Endothelial cell of umbilical vein (primary cell): ENCODE results near the gene CCNY. TPM values are rescaled to one million over a fixed set of nuclear protein-coding genes. Genes with fewer than 3 reads are reported as not detected.

Experiments used
- BruUV-seq: library from RNA; stranded (reverse); fragments of 400-500 nt; replicated peaks from 2 replicates; lab custom pipeline; 2021; lab: Mats Ljungman, UMichigan
- CTCF ChIA-PET: fragments of 300-600, 350-600 bp; sonication (Branson Sonifier 250); formaldehyde crosslinking; loops from one replicate; lab custom pipeline; 2021; ENCODE audit warnings: antibody characterized with exemption, inconsistent platforms; lab: Charles Lee
- POLR2A ChIA-PET: fragments of 300-600, 350-600 bp; sonication (Branson Sonifier 250); formaldehyde crosslinking; loops from one replicate; lab custom pipeline; 2021; ENCODE audit warnings: antibody characterized with exemption, inconsistent platforms; lab: Charles Lee
- DNase-seq: peaks from one replicate; pipeline ENCODE4 v3.0.0-alpha.2; 2011; ENCODE audit warnings: low read depth, low spot score
- FAIRE-seq: peaks from 2 replicates; lab custom pipeline; 2011; peaks lifted over from hg19 to GRCh38; lab: Jason Lieb, UNC
- H2AFZ ChIP-seq: 2 replicates; pipeline ENCODE4 v1.6.0; 2012; ENCODE audit warnings: low read depth, low read length, control low read depth, inconsistent platforms
- H3K27ac ChIP-seq: 2 replicates; pipeline ENCODE4 v1.5.1; 2011; ENCODE audit warnings: low read depth, mild to moderate bottlenecking, control low read depth, low read length, moderate library complexity; ENCODE audit not compliant: insufficient read depth
- H3K27me3 ChIP-seq, 2 experiments: 2 replicates each; pipeline versions ENCODE4 v1.6.0 to v1.6.1; 2011; ENCODE audit warnings: low read length in 2 of 2, mixed read lengths in 1 of 2; ENCODE audit not compliant: control insufficient read depth in 2 of 2, insufficient read depth in 2 of 2
- H3K36me3 ChIP-seq, 2 experiments: 2 replicates in 1 of 2; 3 replicates in 1 of 2; pipeline ENCODE4 v1.5.1; 2011; ENCODE audit warnings: low read length in 2 of 2, mild to moderate bottlenecking in 1 of 2, moderate library complexity in 1 of 2; ENCODE audit not compliant: control insufficient read depth in 2 of 2, insufficient read depth in 2 of 2; ENCODE audit errors: extremely low read depth in 1 of 2
- H3K4me1 ChIP-seq: 3 replicates; pipeline ENCODE4 v1.5.1; 2011; ENCODE audit warnings: mild to moderate bottlenecking, low read length; ENCODE audit not compliant: control insufficient read depth, insufficient read depth; ENCODE audit errors: extremely low read depth
- H3K4me2 ChIP-seq: 2 replicates; pipeline ENCODE4 v1.6.1; 2011; ENCODE audit warnings: low read length, control low read depth, mixed read lengths; ENCODE audit not compliant: insufficient read depth
- H3K4me3 ChIP-seq, 3 experiments: fragments of 200-600 bp in 1 of 3; sonication (generic), shearing (Covaris generic) in 1 of 3; replicated peaks in 1 of 3; 2 replicates each; pipeline ENCODE4 v1.5.1; 2011 to 2016; ENCODE audit warnings: control low read depth in 3 of 3, low read length in 3 of 3, mild to moderate bottlenecking in 2 of 3, inconsistent platforms in 1 of 3, low read depth in 1 of 3, moderate library complexity in 1 of 3; ENCODE audit not compliant: insufficient read depth in 1 of 3
- H3K79me2 ChIP-seq: 2 replicates; pipeline ENCODE4 v1.6.0; 2012; ENCODE audit warnings: low read length, inconsistent platforms; ENCODE audit not compliant: control insufficient read depth, insufficient read depth
- H3K9ac ChIP-seq: replicated peaks from 2 replicates; pipeline ENCODE3; 2011; ENCODE audit warnings: low read length, control low read depth; ENCODE audit not compliant: insufficient read depth; ENCODE audit errors: extremely low read depth
- H3K9me1 ChIP-seq: replicated peaks from 3 replicates; pipeline ENCODE4 v1.6.0; 2011; ENCODE audit warnings: mild to moderate bottlenecking, low read length; ENCODE audit not compliant: control insufficient read depth, insufficient read depth; ENCODE audit errors: extremely low read depth
- H3K9me3 ChIP-seq: replicated peaks from 2 replicates; pipeline ENCODE4 v1.5.1; 2012; ENCODE audit warnings: low read length, inconsistent platforms; ENCODE audit not compliant: control insufficient read depth, insufficient read depth
- H4K20me1 ChIP-seq: replicated peaks from 2 replicates; pipeline ENCODE3; 2011; ENCODE audit warnings: mild to moderate bottlenecking, low read length; ENCODE audit not compliant: control insufficient read depth, insufficient read depth; ENCODE audit errors: extremely low read depth
- EZH2 ChIP-seq: IDR thresholded peaks from 2 replicates; pipeline ENCODE4 v1.6.1; 2012; ENCODE audit warnings: borderline replicate concordance, low read depth, mild to moderate bottlenecking, moderate library complexity, low read length, inconsistent platforms; ENCODE audit not compliant: severe bottlenecking
- FOS ChIP-seq: IDR thresholded peaks from 2 replicates; pipeline ENCODE4 v1.6.1; 2011; ENCODE audit warnings: mild to moderate bottlenecking, low read length, moderate library complexity, borderline replicate concordance; ENCODE audit not compliant: insufficient read depth
- GATA2 ChIP-seq: IDR thresholded peaks from 2 replicates; pipeline ENCODE4 v1.7.0; 2011; ENCODE audit warnings: low read depth, mild to moderate bottlenecking, moderate library complexity, mixed read lengths, low read length; ENCODE audit not compliant: insufficient read length, insufficient read depth
- JUN ChIP-seq: IDR thresholded peaks from 2 replicates; pipeline ENCODE4 v1.6.1; 2011; ENCODE audit warnings: borderline replicate concordance, low read depth; ENCODE audit not compliant: insufficient read length, insufficient read depth
- MYC ChIP-seq: IDR thresholded peaks from one replicate; pipeline ENCODE4 v1.6.1; 2011; ENCODE audit warnings: mild to moderate bottlenecking, low read depth, low read length
- POLR2A ChIP-seq: IDR thresholded peaks from 2 replicates; pipeline ENCODE4 v1.6.1; 2012; ENCODE audit warnings: low read depth, mild to moderate bottlenecking, control low read depth, low read length
- POLR2AphosphoS5 ChIP-seq: IDR thresholded peaks from 2 replicates; pipeline ENCODE4 v1.6.1; 2012; ENCODE audit warnings: low read depth, mild to moderate bottlenecking, control low read depth, low read length, moderate library complexity; ENCODE audit not compliant: insufficient read depth
- dilution Hi-C: fragments of 300-500 bp; cut with MboI; formaldehyde crosslinking; loops from one replicate; pipeline ENCODE4 v1.15.0; 2019; ENCODE audit warnings: low sequenced_read_pairs; ENCODE audit not compliant: extremely low pct_ligation_motif_present
- intact Hi-C: fragments of 100-400 bp; cut with micrococcal nuclease; formaldehyde crosslinking; loops from one replicate; pipeline ENCODE4 v1.10.0; 2022
- polyA plus RNA-seq, 4 experiments: library from polyadenylated mRNA; depleted of rRNA in 3 of 4; stranded (reverse) in 3 of 4; unstranded in 1 of 4; fragments of >200 nt; gene quantifications; 2 replicates each; pipeline versions ENCODE4 v1.2.1 to v1.2.3, GENCODE V29; 2011 to 2012; ENCODE audit warnings: missing spikeins in 1 of 4
- total RNA-seq: library from RNA; stranded (reverse); gene quantifications from 2 replicates; pipeline ENCODE4 v1.2.3, GENCODE V29; 2021
- TF ChIP-seq, protein P1 (sequence below), 2 donors: IDR thresholded peaks; 1 replicate in 1 of 2; 2 replicates in 1 of 2; pipeline ENCODE4 v1.5.1; 2011; ENCODE audit warnings: low read length in 2 of 2, mild to moderate bottlenecking in 2 of 2, moderate library complexity in 2 of 2, control low read depth in 1 of 2, inconsistent platforms in 1 of 2, low read depth in 1 of 2; ENCODE audit not compliant: insufficient read depth in 1 of 2; ENCODE audit errors: extremely low read depth in 1 of 2
- TF ChIP-seq, protein P2 (sequence below): IDR thresholded peaks from 2 replicates; pipeline ENCODE4 v1.6.1; 2011; ENCODE audit not compliant: insufficient read depth, insufficient read length

Gene CCNY
- total and polyA plus RNA-seq, 2 donors (not counting 3 experiments of a cell fraction or from before 2014, with no cell fraction given), result 61.5 to 107 TPM

DNA sequence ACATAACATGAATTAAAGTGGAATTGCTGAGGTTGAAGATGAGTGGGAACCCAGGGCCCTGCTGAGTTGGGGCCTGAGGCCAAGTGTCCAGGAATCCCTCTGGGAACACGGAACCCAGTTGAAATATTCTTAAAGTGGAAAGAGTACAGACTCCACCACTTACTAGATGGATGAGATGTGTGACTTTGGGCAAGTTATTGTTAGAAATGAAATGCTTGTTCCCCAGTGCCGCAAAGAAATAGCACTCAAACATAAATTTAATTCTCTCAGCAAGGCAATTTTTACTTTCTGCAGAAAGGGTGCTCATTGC is 54.5 kb downstream of the CCNY start:
- TF ChIP-seq EZH2, result no peak
- no peak for TF ChIP-seq GATA2
- TF ChIP-seq, protein P1, sequence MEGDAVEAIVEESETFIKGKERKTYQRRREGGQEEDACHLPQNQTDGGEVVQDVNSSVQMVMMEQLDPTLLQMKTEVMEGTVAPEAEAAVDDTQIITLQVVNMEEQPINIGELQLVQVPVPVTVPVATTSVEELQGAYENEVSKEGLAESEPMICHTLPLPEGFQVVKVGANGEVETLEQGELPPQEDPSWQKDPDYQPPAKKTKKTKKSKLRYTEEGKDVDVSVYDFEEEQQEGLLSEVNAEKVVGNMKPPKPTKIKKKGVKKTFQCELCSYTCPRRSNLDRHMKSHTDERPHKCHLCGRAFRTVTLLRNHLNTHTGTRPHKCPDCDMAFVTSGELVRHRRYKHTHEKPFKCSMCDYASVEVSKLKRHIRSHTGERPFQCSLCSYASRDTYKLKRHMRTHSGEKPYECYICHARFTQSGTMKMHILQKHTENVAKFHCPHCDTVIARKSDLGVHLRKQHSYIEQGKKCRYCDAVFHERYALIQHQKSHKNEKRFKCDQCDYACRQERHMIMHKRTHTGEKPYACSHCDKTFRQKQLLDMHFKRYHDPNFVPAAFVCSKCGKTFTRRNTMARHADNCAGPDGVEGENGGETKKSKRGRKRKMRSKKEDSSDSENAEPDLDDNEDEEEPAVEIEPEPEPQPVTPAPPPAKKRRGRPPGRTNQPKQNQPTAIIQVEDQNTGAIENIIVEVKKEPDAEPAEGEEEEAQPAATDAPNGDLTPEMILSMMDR (IDR thresholded peaks at IDR 0.05; ENCODE audit: extremely low read depth in 1 of 2, insufficient read depth in 1 of 2, low read depth in 1 of 2, low read length in 2 of 2), result no peak
- TF ChIP-seq FOS, result no peak
- no peak for TF ChIP-seq POLR2AphosphoS5
- TF ChIP-seq MYC, result no peak
- TF ChIP-seq, protein P2, sequence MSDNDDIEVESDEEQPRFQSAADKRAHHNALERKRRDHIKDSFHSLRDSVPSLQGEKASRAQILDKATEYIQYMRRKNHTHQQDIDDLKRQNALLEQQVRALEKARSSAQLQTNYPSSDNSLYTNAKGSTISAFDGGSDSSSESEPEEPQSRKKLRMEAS, result no peak
- TF ChIP-seq POLR2A, result no peak
- no peak for TF ChIP-seq JUN
- H3K4me1 ChIP-seq, result peaks cover 40% of the 10 kb centered on the region
- H3K4me2 ChIP-seq, result no peak overlapping the region
- intact Hi-C loops (no loop called here), dilution Hi-C loops (no loop called here)
- DNase-seq, result no peak
- H3K79me2 ChIP-seq, result peaks cover 100% of the 10 kb centered on the region
- no peaks in the 10 kb centered on the region for H3K9me1 ChIP-seq
- FAIRE-seq, result no peak
- CTCF ChIA-PET, result no interaction called here
- POLR2A ChIA-PET, result no interaction called here
- H3K27ac ChIP-seq, result no peak overlapping the region
- no peaks in the 10 kb centered on the region for H3K27me3 ChIP-seq
- H3K36me3 ChIP-seq, result no peaks in the 10 kb centered on the region
- no peak overlapping the region for H3K9ac ChIP-seq
- no peak overlapping the region for H2AFZ ChIP-seq
- peaks cover 3% of the 10 kb centered on the region for H4K20me1 ChIP-seq
- H3K4me3 ChIP-seq, result no peak overlapping the region
- BruUV-seq, result no TSS peak
- H3K9me3 ChIP-seq, result no peaks in the 10 kb centered on the region
